ENCODE data around the gene TMEM144.
A peak's percentile ranks its signal among the peaks of the same experiment; 100 is the strongest.

The TMEM144 gene

DNA sequence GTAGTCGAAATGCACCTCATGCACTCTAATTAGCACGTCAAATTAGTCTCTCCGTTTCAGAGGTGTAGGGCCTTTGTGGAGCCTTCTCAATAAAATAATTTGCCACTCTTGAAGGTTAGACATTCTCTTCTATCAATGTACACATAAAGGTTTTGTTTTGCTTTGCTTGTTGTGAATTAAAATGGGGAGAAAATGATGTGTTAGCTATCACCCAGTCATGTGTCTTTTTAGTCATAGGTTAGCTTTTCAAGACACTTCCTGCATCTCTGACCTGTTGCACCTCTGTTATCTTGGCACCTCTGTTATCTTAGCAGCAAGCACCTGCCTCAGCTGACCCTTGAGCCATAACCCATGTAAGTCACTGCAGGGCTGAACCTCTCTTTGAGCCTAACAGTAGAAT is 936 bp downstream of the TMEM144 start:
- TF ChIP-seq CTCF (IDR thresholded peaks at IDR 0.05; ENCODE audit: low read length) (no peak), EZH2phosphoT487 (IDR thresholded peaks at IDR 0.05; ENCODE audit: low read length) (no peak), EZH2 (optimal IDR thresholded peaks at IDR 0.05; ENCODE audit: low read depth, low read length) (no peak)
- H3K27ac ChIP-seq (ENCODE audit: low read length) = no peak overlapping the region
- peak overlapping the region; percentile 61 for H3K4me3 ChIP-seq (ENCODE audit: low read length)
- H2AFZ ChIP-seq (ENCODE audit: low read length) = no peak overlapping the region
- peak overlapping the region; percentile 63 for H3K4me2 ChIP-seq (ENCODE audit: low read depth, low read length)
- H3K4me1 ChIP-seq (ENCODE audit: low read length) = peaks cover 29% of the 10 kb centered on the region
- H3K9me3 ChIP-seq (replicated peaks; ENCODE audit: insufficient read depth, low read length) = no peaks in the 10 kb centered on the region
- H3K36me3 ChIP-seq (replicated peaks; ENCODE audit: insufficient read depth, low read length) = no peaks in the 10 kb centered on the region
- H3F3A ChIP-seq (ENCODE audit: insufficient read depth, low read length) = peaks cover 23% of the 10 kb centered on the region
- no peak for DNase-seq
- H3K9me2 ChIP-seq (replicated peaks; ENCODE audit: insufficient read depth, low read length) = no peaks in the 10 kb centered on the region
- H4K20me1 ChIP-seq (ENCODE audit: insufficient read depth, low read length) = no peaks in the 10 kb centered on the region
- 0 out of 2 replicates have a peak, but pooled peaks cover 8% of the 10 kb centered on the region for H3K79me2 ChIP-seq (ENCODE audit: low read length)
- H3K27me3 ChIP-seq (replicated peaks; ENCODE audit: insufficient read depth, low read length) = no peaks in the 10 kb centered on the region
- no peak overlapping the region; the same call in 1 of the 2 replicates for H3K9ac ChIP-seq (ENCODE audit: low read length)

GRCh38 chr4:158213466-158213865 is 3.2 kb downstream of the TMEM144 start:
- Histone ChIP-seq H3K4me3 (ENCODE audit: low read length) (no peak overlapping the region), H3K79me2 (ENCODE audit: low read length) (0 out of 2 replicates have a peak, but pooled peaks cover 8% of the 10 kb centered on the region), H2AFZ (ENCODE audit: low read length) (no peak overlapping the region), H4K20me1 (ENCODE audit: insufficient read depth, low read length) (no peaks in the 10 kb centered on the region), H3K27ac (ENCODE audit: low read length) (no peak overlapping the region), H3K36me3 (replicated peaks; ENCODE audit: insufficient read depth, low read length) (no peaks in the 10 kb centered on the region), H3K27me3 (replicated peaks; ENCODE audit: insufficient read depth, low read length) (no peaks in the 10 kb centered on the region), H3K9me2 (replicated peaks; ENCODE audit: insufficient read depth, low read length) (no peaks in the 10 kb centered on the region), H3K4me2 (ENCODE audit: low read depth, low read length) (no peak overlapping the region), H3K9me3 (replicated peaks; ENCODE audit: insufficient read depth, low read length) (no peaks in the 10 kb centered on the region), H3K9ac (ENCODE audit: low read length) (no peak overlapping the region), H3K4me1 (ENCODE audit: low read length) (peaks cover 20% of the 10 kb centered on the region), H3F3A (ENCODE audit: insufficient read depth, low read length) (peaks cover 23% of the 10 kb centered on the region)
- DNase-seq = no peak
- TF ChIP-seq EZH2 (optimal IDR thresholded peaks at IDR 0.05; ENCODE audit: low read depth, low read length) (no peak), CTCF (IDR thresholded peaks at IDR 0.05; ENCODE audit: low read length) (no peak), EZH2phosphoT487 (IDR thresholded peaks at IDR 0.05; ENCODE audit: low read length) (no peak)

DNA sequence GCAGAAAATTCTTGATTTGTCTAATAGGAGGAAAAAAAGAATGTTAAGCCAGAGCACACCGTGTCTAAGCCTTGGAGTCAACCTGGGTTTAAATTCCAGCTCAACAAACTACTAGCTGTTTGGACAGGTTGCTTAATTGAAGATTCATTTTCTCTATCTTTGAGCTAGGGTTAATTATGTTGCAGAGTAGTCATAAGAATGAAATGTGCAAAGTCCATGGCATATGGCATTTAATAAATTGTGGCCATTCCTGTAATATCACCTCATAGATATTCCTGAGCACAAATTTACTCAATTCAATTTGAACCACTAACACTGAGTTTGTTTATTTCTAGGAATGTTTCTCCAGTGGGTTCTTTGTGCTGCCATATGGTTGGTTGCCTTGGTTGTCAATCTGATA is 4.6 kb downstream of the TMEM144 start:
- no peak for TF ChIP-seq EZH2 (optimal IDR thresholded peaks at IDR 0.05; ENCODE audit: low read depth, low read length)
- no peak for TF ChIP-seq CTCF (IDR thresholded peaks at IDR 0.05; ENCODE audit: low read length)
- no peak for TF ChIP-seq EZH2phosphoT487 (IDR thresholded peaks at IDR 0.05; ENCODE audit: low read length)
- Histone ChIP-seq H3K36me3 (replicated peaks; ENCODE audit: insufficient read depth, low read length) (no peaks in the 10 kb centered on the region), H3K27ac (ENCODE audit: low read length) (no peak overlapping the region)

More for the DNA sequence above, 4.6 kb downstream of the TMEM144 start:
- H3K27me3 ChIP-seq (replicated peaks; ENCODE audit: insufficient read depth, low read length) = no peaks in the 10 kb centered on the region
- no peaks in the 10 kb centered on the region for H3K9me2 ChIP-seq (replicated peaks; ENCODE audit: insufficient read depth, low read length)
- 0 out of 2 replicates have a peak, but pooled peaks cover 8% of the 10 kb centered on the region for H3K79me2 ChIP-seq (ENCODE audit: low read length)
- DNase-seq = no peak
- peaks cover 9% of the 10 kb centered on the region for H3K4me1 ChIP-seq (ENCODE audit: low read length)
- no peak overlapping the region for H3K9ac ChIP-seq (ENCODE audit: low read length)
- H3K4me2 ChIP-seq (ENCODE audit: low read depth, low read length) = no peak overlapping the region
- no peak overlapping the region for H3K4me3 ChIP-seq (ENCODE audit: low read length)
- H3F3A ChIP-seq (ENCODE audit: insufficient read depth, low read length) = peaks cover 12% of the 10 kb centered on the region
- H3K9me3 ChIP-seq (replicated peaks; ENCODE audit: insufficient read depth, low read length) = no peaks in the 10 kb centered on the region
- H2AFZ ChIP-seq (ENCODE audit: low read length) = no peak overlapping the region
- H4K20me1 ChIP-seq (ENCODE audit: insufficient read depth, low read length) = no peaks in the 10 kb centered on the region
